ENCODE measurements around the gene CNPY1. TPM values are rescaled to one million over a fixed set of nuclear protein-coding genes. Genes with fewer than 3 reads are reported as not detected.
"Not testable (repeated sequence)": the region's sequence is repeated elsewhere in the genome, so short reads cannot be mapped to it uniquely, and the experiment has no call there.

The CNPY1 gene
- total RNA-seq, 1 donor from 2014 or later = not detected

DNA sequence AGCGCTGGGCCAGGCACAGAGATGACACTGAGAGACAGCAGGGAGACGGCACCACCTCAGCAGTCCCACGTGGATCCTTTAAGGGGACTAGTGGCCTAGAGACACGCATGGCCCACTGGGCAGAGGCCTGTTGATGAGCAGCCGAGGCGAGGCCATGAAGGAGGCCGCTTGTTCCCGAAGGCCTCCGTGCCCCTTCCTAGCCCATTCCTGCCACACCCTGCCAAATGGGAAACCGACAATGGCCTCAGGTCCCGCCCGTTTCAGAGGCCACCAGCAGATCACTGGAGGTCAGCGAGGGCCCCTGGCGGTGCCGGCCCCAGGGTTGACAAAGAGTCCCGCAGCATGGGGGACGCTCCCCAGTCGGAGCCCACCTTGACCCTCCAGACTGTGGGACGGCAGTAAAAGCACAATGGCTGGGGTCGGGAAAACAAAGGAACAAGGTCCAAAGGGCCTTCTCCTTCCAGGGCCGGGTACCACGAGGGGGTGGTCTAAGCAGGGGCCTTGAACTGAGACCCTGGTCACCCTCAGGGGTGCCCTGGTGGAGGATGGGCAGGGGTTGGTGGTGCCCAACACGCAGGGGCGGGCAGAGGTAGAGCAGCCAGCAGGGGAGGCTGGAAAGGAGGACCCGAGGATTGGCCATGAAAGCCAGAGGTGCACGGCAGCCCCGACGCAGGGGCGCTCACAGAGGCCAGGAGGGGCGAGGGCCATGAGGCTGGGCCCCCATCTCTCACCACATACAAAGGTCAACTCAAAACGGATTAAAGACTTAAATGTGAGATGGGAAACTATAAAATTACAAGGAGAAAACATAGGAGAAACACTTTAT is 19.9 kb upstream of the CNPY1 start:
- Mint-ChIP-seq H3K27ac (ENCODE audit: unreplicated experiment) (peak overlapping the region; percentile 5), H3K9me3 (ENCODE audit: unreplicated experiment) (no peaks in the 10 kb centered on the region)

GRCh38 chr7:155565596-155565995 is 19.2 kb upstream of the CNPY1 start:
- H3K4me3 Mint-ChIP-seq (ENCODE audit: unreplicated experiment) = no peak overlapping the region
- DNase-seq (ENCODE audit: low spot score) = no peak
- peaks cover 2% of the 10 kb centered on the region for H3K27me3 Mint-ChIP-seq (ENCODE audit: unreplicated experiment)
- TF ChIP-seq, protein P1, sequence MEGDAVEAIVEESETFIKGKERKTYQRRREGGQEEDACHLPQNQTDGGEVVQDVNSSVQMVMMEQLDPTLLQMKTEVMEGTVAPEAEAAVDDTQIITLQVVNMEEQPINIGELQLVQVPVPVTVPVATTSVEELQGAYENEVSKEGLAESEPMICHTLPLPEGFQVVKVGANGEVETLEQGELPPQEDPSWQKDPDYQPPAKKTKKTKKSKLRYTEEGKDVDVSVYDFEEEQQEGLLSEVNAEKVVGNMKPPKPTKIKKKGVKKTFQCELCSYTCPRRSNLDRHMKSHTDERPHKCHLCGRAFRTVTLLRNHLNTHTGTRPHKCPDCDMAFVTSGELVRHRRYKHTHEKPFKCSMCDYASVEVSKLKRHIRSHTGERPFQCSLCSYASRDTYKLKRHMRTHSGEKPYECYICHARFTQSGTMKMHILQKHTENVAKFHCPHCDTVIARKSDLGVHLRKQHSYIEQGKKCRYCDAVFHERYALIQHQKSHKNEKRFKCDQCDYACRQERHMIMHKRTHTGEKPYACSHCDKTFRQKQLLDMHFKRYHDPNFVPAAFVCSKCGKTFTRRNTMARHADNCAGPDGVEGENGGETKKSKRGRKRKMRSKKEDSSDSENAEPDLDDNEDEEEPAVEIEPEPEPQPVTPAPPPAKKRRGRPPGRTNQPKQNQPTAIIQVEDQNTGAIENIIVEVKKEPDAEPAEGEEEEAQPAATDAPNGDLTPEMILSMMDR (IDR thresholded peaks at IDR 0.05; ENCODE audit: unreplicated experiment) = no peak
- no peak overlapping the region for H3K27ac Mint-ChIP-seq (ENCODE audit: unreplicated experiment)
- no peaks in the 10 kb centered on the region for H3K9me3 Mint-ChIP-seq (ENCODE audit: unreplicated experiment)
- H3K36me3 Mint-ChIP-seq (ENCODE audit: low read depth, unreplicated experiment) = no peaks in the 10 kb centered on the region
- peaks cover 7% of the 10 kb centered on the region for H3K4me1 Mint-ChIP-seq (ENCODE audit: unreplicated experiment)

More for the DNA sequence above, 19.9 kb upstream of the CNPY1 start:
- TF ChIP-seq, protein P1 (IDR thresholded peaks at IDR 0.05; ENCODE audit: unreplicated experiment) = no peak
- no peak for DNase-seq (ENCODE audit: low spot score)
- Mint-ChIP-seq H3K36me3 (ENCODE audit: low read depth, unreplicated experiment) (no peaks in the 10 kb centered on the region), H3K4me1 (ENCODE audit: unreplicated experiment) (peaks cover 7% of the 10 kb centered on the region), H3K27me3 (ENCODE audit: unreplicated experiment) (peaks cover 2% of the 10 kb centered on the region), H3K4me3 (ENCODE audit: unreplicated experiment) (no peak overlapping the region)

DNA sequence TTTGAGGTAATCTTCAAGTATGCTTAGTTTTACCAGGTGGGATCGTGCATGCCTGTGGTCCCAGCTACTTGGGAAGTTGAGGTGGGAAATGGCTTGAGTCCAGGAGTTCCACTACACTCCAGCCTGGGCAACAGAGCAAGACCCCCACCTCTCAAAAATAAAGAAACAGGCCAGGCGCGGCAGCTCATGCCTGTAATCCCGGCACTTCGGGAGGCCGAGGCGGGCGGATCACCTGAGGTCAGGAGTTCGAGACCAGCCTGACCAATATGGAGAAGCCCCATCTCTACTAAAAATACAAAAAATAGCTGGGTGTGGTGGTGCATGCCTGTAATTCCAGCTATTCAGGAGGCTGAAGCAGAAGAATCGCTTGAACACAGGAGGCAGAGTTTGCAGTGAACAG is 16.6 kb upstream of the CNPY1 start:
- H3K4me1 Mint-ChIP-seq (ENCODE audit: unreplicated experiment); H3K27ac Mint-ChIP-seq (ENCODE audit: unreplicated experiment); H3K27me3 Mint-ChIP-seq (ENCODE audit: unreplicated experiment); H3K4me3 Mint-ChIP-seq (ENCODE audit: unreplicated experiment); H3K9me3 Mint-ChIP-seq (ENCODE audit: unreplicated experiment); H3K36me3 Mint-ChIP-seq (ENCODE audit: low read depth, unreplicated experiment); DNase-seq (ENCODE audit: low spot score): not testable (repeated sequence)

- H3K36me3 Mint-ChIP-seq (ENCODE audit: low read depth, unreplicated experiment) = no peaks in the 10 kb centered on the region
- no peak overlapping the region for H3K4me3 Mint-ChIP-seq (ENCODE audit: unreplicated experiment)
These were observed 15.7 kb upstream of the CNPY1 start for GRCh38 chr7:155562106-155562505.

DNA sequence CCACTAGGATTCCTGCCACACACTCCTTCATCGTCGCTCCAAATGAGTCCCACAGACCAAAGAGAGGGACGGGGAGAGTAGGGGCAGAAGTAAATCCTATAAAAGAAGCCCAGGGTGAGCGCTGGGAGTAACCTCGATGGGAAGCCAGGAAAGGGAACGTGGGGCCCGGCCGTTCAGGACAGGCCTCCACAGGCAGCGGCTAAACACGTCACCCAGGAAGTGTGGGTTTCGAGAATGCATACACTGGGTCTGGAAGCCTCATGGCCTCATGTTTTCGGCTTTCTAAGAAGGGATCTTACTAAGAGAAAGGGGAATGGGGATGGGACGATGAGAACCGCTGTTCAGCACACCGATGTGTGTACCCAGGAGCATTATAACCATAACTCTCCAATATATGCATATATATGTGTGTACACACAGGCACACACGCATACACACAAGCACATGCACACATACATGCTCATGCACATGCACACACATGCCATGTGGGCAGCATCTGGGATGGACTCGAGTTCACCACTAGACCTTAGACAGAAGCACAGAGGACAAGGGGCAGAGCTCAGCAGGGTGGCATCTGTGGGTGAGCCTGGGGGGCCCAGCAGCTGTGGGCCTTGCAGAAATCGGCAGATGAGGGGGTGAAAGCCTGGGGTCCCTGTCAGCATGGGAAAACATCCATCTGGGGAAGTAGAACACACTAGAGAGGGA is 14.8 kb upstream of the CNPY1 start:
- H3K4me1 Mint-ChIP-seq (ENCODE audit: unreplicated experiment) = no peaks in the 10 kb centered on the region
- no peaks in the 10 kb centered on the region for H3K9me3 Mint-ChIP-seq (ENCODE audit: unreplicated experiment)
- no peak for DNase-seq (ENCODE audit: low spot score)
- H3K27me3 Mint-ChIP-seq (ENCODE audit: unreplicated experiment) = peaks cover 2% of the 10 kb centered on the region
- H3K27ac Mint-ChIP-seq (ENCODE audit: unreplicated experiment) = no peak overlapping the region
- TF ChIP-seq, protein P1 (IDR thresholded peaks at IDR 0.05; ENCODE audit: unreplicated experiment) = no peak
- no peak overlapping the region for H3K4me3 Mint-ChIP-seq (ENCODE audit: unreplicated experiment)
- H3K36me3 Mint-ChIP-seq (ENCODE audit: low read depth, unreplicated experiment) = no peaks in the 10 kb centered on the region

More at GRCh38 chr7:155562106-155562505, 15.7 kb upstream of the CNPY1 start:
- H3K27ac Mint-ChIP-seq (ENCODE audit: unreplicated experiment) = no peak overlapping the region
- DNase-seq (ENCODE audit: low spot score) = no peak
- H3K27me3 Mint-ChIP-seq (ENCODE audit: unreplicated experiment) = peaks cover 2% of the 10 kb centered on the region
- TF ChIP-seq, protein P1 (IDR thresholded peaks at IDR 0.05; ENCODE audit: unreplicated experiment) = no peak
- H3K4me1 Mint-ChIP-seq (ENCODE audit: unreplicated experiment) = no peaks in the 10 kb centered on the region
- no peaks in the 10 kb centered on the region for H3K9me3 Mint-ChIP-seq (ENCODE audit: unreplicated experiment)
